ENCODE data around the gene PEX14.

DNA sequence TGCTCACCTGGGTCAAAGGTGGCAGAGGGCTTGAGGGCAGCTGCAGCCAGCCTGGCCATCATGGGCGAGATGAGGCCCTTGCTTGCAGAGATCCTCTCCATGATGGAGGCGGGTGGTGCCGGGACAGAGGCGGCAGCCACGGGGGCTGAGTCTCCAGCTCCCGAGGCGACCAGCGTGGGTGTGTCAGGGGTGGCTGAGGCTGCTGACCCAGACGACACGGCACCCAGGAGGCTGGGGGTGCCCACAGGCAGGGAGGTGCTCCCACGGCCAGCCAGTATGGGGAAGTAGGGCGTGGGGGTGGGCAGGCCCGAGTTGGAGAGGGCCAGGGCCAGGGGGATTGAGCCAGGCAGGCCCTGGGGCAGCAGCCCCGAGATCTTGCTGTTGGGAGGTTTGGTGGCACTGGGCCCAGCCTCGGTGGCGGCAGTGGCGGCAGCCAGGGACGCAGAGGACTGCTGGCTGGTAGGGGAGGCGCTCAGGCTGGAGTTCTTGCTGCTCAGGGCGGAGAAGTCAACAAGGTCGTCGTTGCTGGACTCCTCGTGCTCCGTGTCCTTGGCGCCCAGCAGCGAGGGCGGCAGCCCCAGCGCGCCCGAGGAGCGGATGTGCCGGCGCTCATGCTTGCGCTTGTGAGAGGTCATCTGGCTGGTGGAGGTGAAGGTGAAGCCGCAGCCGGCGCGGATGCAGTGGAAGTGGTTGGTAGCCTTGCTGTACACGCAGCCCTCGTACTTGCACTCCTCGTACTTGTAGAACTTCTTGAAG, 178.8 kb downstream of the PEX14 start:
- TF ChIP-seq MYC (IDR thresholded peaks at IDR 0.05; ENCODE audit: low read depth, low read length), result no peak
- TF ChIP-seq, protein P1, sequence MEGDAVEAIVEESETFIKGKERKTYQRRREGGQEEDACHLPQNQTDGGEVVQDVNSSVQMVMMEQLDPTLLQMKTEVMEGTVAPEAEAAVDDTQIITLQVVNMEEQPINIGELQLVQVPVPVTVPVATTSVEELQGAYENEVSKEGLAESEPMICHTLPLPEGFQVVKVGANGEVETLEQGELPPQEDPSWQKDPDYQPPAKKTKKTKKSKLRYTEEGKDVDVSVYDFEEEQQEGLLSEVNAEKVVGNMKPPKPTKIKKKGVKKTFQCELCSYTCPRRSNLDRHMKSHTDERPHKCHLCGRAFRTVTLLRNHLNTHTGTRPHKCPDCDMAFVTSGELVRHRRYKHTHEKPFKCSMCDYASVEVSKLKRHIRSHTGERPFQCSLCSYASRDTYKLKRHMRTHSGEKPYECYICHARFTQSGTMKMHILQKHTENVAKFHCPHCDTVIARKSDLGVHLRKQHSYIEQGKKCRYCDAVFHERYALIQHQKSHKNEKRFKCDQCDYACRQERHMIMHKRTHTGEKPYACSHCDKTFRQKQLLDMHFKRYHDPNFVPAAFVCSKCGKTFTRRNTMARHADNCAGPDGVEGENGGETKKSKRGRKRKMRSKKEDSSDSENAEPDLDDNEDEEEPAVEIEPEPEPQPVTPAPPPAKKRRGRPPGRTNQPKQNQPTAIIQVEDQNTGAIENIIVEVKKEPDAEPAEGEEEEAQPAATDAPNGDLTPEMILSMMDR (IDR thresholded peaks at IDR 0.05; ENCODE audit: low read depth, low read length), result no peak
- TF ChIP-seq POLR2A (IDR thresholded peaks at IDR 0.05; ENCODE audit: extremely low read depth, insufficient read length), result no peak
- TF ChIP-seq, protein P2, sequence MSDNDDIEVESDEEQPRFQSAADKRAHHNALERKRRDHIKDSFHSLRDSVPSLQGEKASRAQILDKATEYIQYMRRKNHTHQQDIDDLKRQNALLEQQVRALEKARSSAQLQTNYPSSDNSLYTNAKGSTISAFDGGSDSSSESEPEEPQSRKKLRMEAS (IDR thresholded peaks at IDR 0.05; ENCODE audit: low read depth, low read length), result no peak
